Inferior parietal cortex (tissue), 1 donor: ENCODE results near the gene RBM46.
"Not testable (repeated sequence)": the region's sequence is repeated elsewhere in the genome, so short reads cannot be mapped to it uniquely, and the experiment has no call there.

Source experiments
- DNase-seq: peaks from one replicate; pipeline ENCODE4 v3.0.0-alpha.2; 2016; ENCODE audit errors: extremely low spot score

Gene RBM46

GRCh38 chr4:154838155-154838554 is 57.1 kb downstream of the RBM46 start:
- DNase-seq = no peak

- DNase-seq = no peak
Measured at GRCh38 chr4:154838694-154839093, 57.6 kb downstream of the RBM46 start.

- DNase-seq = no peak
Measured at GRCh38 chr4:154854362-154854761, 73.3 kb downstream of the RBM46 start.

- DNase-seq = no peak
Measured at GRCh38 chr4:154858166-154858565, 77.1 kb downstream of the RBM46 start.

GRCh38 chr4:154868414-154869194 is 87.5 kb downstream of the RBM46 start:
- no peak for DNase-seq

GRCh38 chr4:154869301-154869700 is 88.2 kb downstream of the RBM46 start:
- no peak for DNase-seq

GRCh38 chr4:154872198-154872597 is 91.1 kb downstream of the RBM46 start:
- DNase-seq = no peak

GRCh38 chr4:154874049-154874448 is 93.0 kb downstream of the RBM46 start:
- DNase-seq = not testable (repeated sequence)

GRCh38 chr4:154877110-154877760 is 96.2 kb downstream of the RBM46 start:
- DNase-seq = no peak
